Measurements from ENCODE around the gene SURF2.
"Not testable (repeated sequence)": the region's sequence is repeated elsewhere in the genome, so short reads cannot be mapped to it uniquely, and the experiment has no call there.

Gene SURF2

GRCh38 chr9:133375116-133375723, 18.9 kb downstream of the SURF2 start:
- peaks cover 8% of the 10 kb centered on the region for H3K36me3 Mint-ChIP-seq
- ATAC-seq, result peak; percentile 1
- peaks cover 49% of the 10 kb centered on the region for H3K4me1 Mint-ChIP-seq
- H3K4me3 Mint-ChIP-seq, result peak overlapping the region; percentile 87
- no peaks in the 10 kb centered on the region for H3K9me3 Mint-ChIP-seq
- peak overlapping the region; percentile 82 for H3K27ac Mint-ChIP-seq
- H3K27me3 Mint-ChIP-seq, result no peaks in the 10 kb centered on the region

GRCh38 chr9:133375724-133376654, 19.6 kb downstream of the SURF2 start, which contains the start of the genes STKLD1 and SURF4:
TSS of gene STKLD1 (plus strand) at chr9:133376366. CDS start at chr9:133376474, 108 bp downstream.
TSS of gene SURF4 (minus strand) at chr9:133376060. CDS start at chr9:133375969, 91 bp downstream.
- peak; percentile 98 for ATAC-seq
- H3K36me3 Mint-ChIP-seq, result peaks cover under 1% of the 10 kb centered on the region
- H3K4me3 Mint-ChIP-seq, result peak within 1 kb of the TSS; percentile 87
- peak within 1 kb of the TSS; percentile 82 for H3K27ac Mint-ChIP-seq
- H3K27me3 Mint-ChIP-seq, result no peaks in the 10 kb centered on the region
- peaks cover 41% of the 10 kb centered on the region for H3K4me1 Mint-ChIP-seq
- no peaks in the 10 kb centered on the region for H3K9me3 Mint-ChIP-seq

- Mint-ChIP-seq H3K4me1 (peaks cover 28% of the 10 kb centered on the region), H3K4me3 (peak overlapping the region; percentile 55)
- not testable (repeated sequence) for H3K27me3 Mint-ChIP-seq, H3K36me3 Mint-ChIP-seq, H3K27ac Mint-ChIP-seq, H3K9me3 Mint-ChIP-seq, ATAC-seq
These were observed 20.9 kb downstream of the SURF2 start for GRCh38 chr9:133377280-133377679.

GRCh38 chr9:133377721-133378216, 21.4 kb downstream of the SURF2 start:
- H3K4me1 Mint-ChIP-seq, result peaks cover 23% of the 10 kb centered on the region
- H3K27me3 Mint-ChIP-seq, result no peaks in the 10 kb centered on the region
- no peak overlapping the region for H3K4me3 Mint-ChIP-seq
- no peaks in the 10 kb centered on the region for H3K36me3 Mint-ChIP-seq
- H3K27ac Mint-ChIP-seq, result no peak overlapping the region
- ATAC-seq, result no peak
- H3K9me3 Mint-ChIP-seq, result no peaks in the 10 kb centered on the region

- H3K4me3 Mint-ChIP-seq, result no peak overlapping the region
- no peaks in the 10 kb centered on the region for H3K27me3 Mint-ChIP-seq
- no peaks in the 10 kb centered on the region for H3K36me3 Mint-ChIP-seq
- no peaks in the 10 kb centered on the region for H3K9me3 Mint-ChIP-seq
- no peak overlapping the region for H3K27ac Mint-ChIP-seq
- ATAC-seq, result no peak
- H3K4me1 Mint-ChIP-seq, result peaks cover 16% of the 10 kb centered on the region
These were observed 22.1 kb downstream of the SURF2 start for GRCh38 chr9:133378408-133378962.

GRCh38 chr9:133379153-133380086, 23.1 kb downstream of the SURF2 start:
- Mint-ChIP-seq H3K27me3 (no peaks in the 10 kb centered on the region), H3K27ac (no peak overlapping the region), H3K4me3 (no peak overlapping the region), H3K4me1 (peaks cover 9% of the 10 kb centered on the region), H3K36me3 (no peaks in the 10 kb centered on the region), H3K9me3 (no peaks in the 10 kb centered on the region)
- ATAC-seq, result no peak

GRCh38 chr9:133380734-133381133, 24.4 kb downstream of the SURF2 start:
- Mint-ChIP-seq H3K36me3 (no peaks in the 10 kb centered on the region), H3K9me3 (no peaks in the 10 kb centered on the region), H3K27me3 (no peaks in the 10 kb centered on the region), H3K4me1 (no peaks in the 10 kb centered on the region), H3K4me3 (no peak overlapping the region), H3K27ac (no peak overlapping the region)
- ATAC-seq, result no peak

GRCh38 chr9:133382507-133383141, 26.3 kb downstream of the SURF2 start:
- Mint-ChIP-seq H3K36me3 (no peaks in the 10 kb centered on the region), H3K4me1 (no peaks in the 10 kb centered on the region), H3K4me3 (no peak overlapping the region), H3K27me3 (no peaks in the 10 kb centered on the region), H3K9me3 (no peaks in the 10 kb centered on the region), H3K27ac (no peak overlapping the region)
- no peak for ATAC-seq

GRCh38 chr9:133383438-133383837, 27.1 kb downstream of the SURF2 start:
- no peak overlapping the region for H3K27ac Mint-ChIP-seq
- no peaks in the 10 kb centered on the region for H3K36me3 Mint-ChIP-seq
- H3K9me3 Mint-ChIP-seq, result no peaks in the 10 kb centered on the region
- no peak overlapping the region for H3K4me3 Mint-ChIP-seq
- ATAC-seq, result no peak
- H3K27me3 Mint-ChIP-seq, result no peaks in the 10 kb centered on the region
- no peaks in the 10 kb centered on the region for H3K4me1 Mint-ChIP-seq

- Mint-ChIP-seq H3K36me3 (no peaks in the 10 kb centered on the region), H3K9me3 (no peaks in the 10 kb centered on the region), H3K4me1 (no peaks in the 10 kb centered on the region), H3K27ac (no peak overlapping the region), H3K4me3 (no peak overlapping the region), H3K27me3 (peaks cover 8% of the 10 kb centered on the region)
- no peak for ATAC-seq
These were observed 28.5 kb downstream of the SURF2 start for GRCh38 chr9:133384736-133385321.

- Mint-ChIP-seq H3K27me3 (peaks cover 15% of the 10 kb centered on the region), H3K36me3 (no peaks in the 10 kb centered on the region), H3K27ac (no peak overlapping the region), H3K4me1 (no peaks in the 10 kb centered on the region), H3K9me3 (no peaks in the 10 kb centered on the region), H3K4me3 (no peak overlapping the region)
- no peak for ATAC-seq
These were observed 29.1 kb downstream of the SURF2 start for GRCh38 chr9:133385452-133385851.

GRCh38 chr9:133386338-133386737, 30.0 kb downstream of the SURF2 start:
- Mint-ChIP-seq H3K27me3 (peaks cover 20% of the 10 kb centered on the region), H3K27ac (no peak overlapping the region), H3K9me3 (no peaks in the 10 kb centered on the region)

GRCh38 chr9:133387680-133388079, 31.3 kb downstream of the SURF2 start:
- ATAC-seq, result no peak
- Mint-ChIP-seq H3K9me3 (peaks cover 3% of the 10 kb centered on the region), H3K27me3 (peaks cover 30% of the 10 kb centered on the region), H3K4me1 (no peaks in the 10 kb centered on the region), H3K36me3 (no peaks in the 10 kb centered on the region), H3K4me3 (no peak overlapping the region), H3K27ac (no peak overlapping the region)

More at GRCh38 chr9:133386338-133386737, 30.0 kb downstream of the SURF2 start:
- ATAC-seq, result no peak
- H3K4me1 Mint-ChIP-seq, result no peaks in the 10 kb centered on the region
- H3K36me3 Mint-ChIP-seq, result no peaks in the 10 kb centered on the region
- H3K4me3 Mint-ChIP-seq, result no peak overlapping the region

- Mint-ChIP-seq H3K4me3 (no peak overlapping the region), H3K4me1 (no peaks in the 10 kb centered on the region), H3K36me3 (no peaks in the 10 kb centered on the region), H3K27me3 (peaks cover 44% of the 10 kb centered on the region), H3K9me3 (peaks cover 3% of the 10 kb centered on the region), H3K27ac (no peak overlapping the region)
- ATAC-seq, result no peak
These were observed 32.7 kb downstream of the SURF2 start for GRCh38 chr9:133389025-133389557.

Measured in stimulated activated memory B cell treated with anti-CD40 and anti-IgM and Interleukin-4, amounts not matched to agents 10 μg/mL and 1 μg/mL and 100 μg/mL, for 72 hours (primary cell).